Measurements from ENCODE around the gene UBTF. TPM values are rescaled to one million over a fixed set of nuclear protein-coding genes. Genes with fewer than 3 reads are reported as not detected.

The UBTF gene
- total and polyA plus RNA-seq, 9 of the 15 experiments (the other 6 are each of a cell fraction or from before 2014, with no cell fraction given), result 1.2 to 113 (median 83.6) TPM

- H3K9me3 ChIP-seq (replicated peaks; ENCODE audit: control insufficient read depth, insufficient read depth, low read depth, low read length), result no peaks in the 10 kb centered on the region
- in situ Hi-C loops (cut with MboI) (no loop called here), intact Hi-C loops (cut with micrococcal nuclease) (no loop called here)
- H3K79me2 ChIP-seq (ENCODE audit: control insufficient read depth, insufficient read depth, low read length), result peaks cover 47% of the 10 kb centered on the region
- H3K36me3 ChIP-seq (ENCODE audit: control insufficient read depth, insufficient read depth, low read length), result peaks cover 51% of the 10 kb centered on the region
- ChIA-PET CTCF (ENCODE audit: low intra/inter-chr PET ratio) (no interaction called here), POLR2A (interaction anchor here (0.6 to 1.6 kb wide), 5 partner anchors 10 to 233 kb away, joined by 3 to 5 read pairs (median 3); no protein-coding TSS in a partner anchor)
- no peak for FAIRE-seq
- H3K9ac ChIP-seq (ENCODE audit: insufficient read depth in 1 of 2, low read depth in 2 of 2, low read length in 2 of 2), result peak overlapping the region; percentile 96 to 99
- ATAC-seq, result no peak; the same call in 2 of the 3 replicates
- under 1% methylated on average over 10 of the region's 10 CpGs for WGBS (ENCODE audit: insufficient coverage, low coverage, missing lambda C conversion rate)
- H4K20me1 ChIP-seq (replicated peaks; ENCODE audit: control insufficient read depth, insufficient read depth, low read length), result no peaks in the 10 kb centered on the region
- H3K27ac ChIP-seq (ENCODE audit: extremely low read depth, low read depth, low read length), result peak overlapping the region; percentile 79
- peaks cover 16 to 39% of the 10 kb centered on the region in 2 experiments for H3K4me1 ChIP-seq (replicated peaks in 1 of 2; ENCODE audit: control insufficient read depth in 2 of 2, insufficient read depth in 2 of 2, low read length in 2 of 2)
- peak overlapping the region; percentile 95 for H3K4me2 ChIP-seq (ENCODE audit: insufficient read depth, low read length)
- H2AFZ ChIP-seq (ENCODE audit: low read depth, low read length), result peak overlapping the region; percentile 22
- no peaks in the 10 kb centered on the region for H3K27me3 ChIP-seq (ENCODE audit: control insufficient read depth in 2 of 2, insufficient read depth in 2 of 2, low read length in 2 of 2)
- H3K4me3 ChIP-seq, result peak overlapping the region; percentile 83
- TSS peak; percentile 34 for BruUV-seq (replicated peaks)
- no peaks in the 10 kb centered on the region for H3K9me1 ChIP-seq (ENCODE audit: control insufficient read depth, insufficient read depth, low read length)
- DNase-seq (ENCODE audit: extremely low read depth in 1 of 4, low spot score in 3 of 4), result peak in 1 of 4 experiments; percentile 36
- no peak for TF ChIP-seq SRSF9 (IDR thresholded peaks at IDR 0.05; ENCODE audit: borderline replicate concordance, low read depth, low read length)
- TF ChIP-seq TFAP4 (CRISPR knock-in tag; IDR thresholded peaks at IDR 0.05; ENCODE audit: borderline replicate concordance), result 0 out of 2 replicates have a peak, but pooled peaks have one; percentile 7
- TF ChIP-seq ERF (CRISPR knock-in tag; IDR thresholded peaks at IDR 0.05), result no peak
- TF ChIP-seq REST (IDR thresholded peaks at IDR 0.05; ENCODE audit: borderline replicate concordance), result no peak
- 0 out of 2 replicates have a peak, but pooled peaks have one; percentile 44 for TF ChIP-seq REST (CRISPR knock-in tag; IDR thresholded peaks at IDR 0.05; ENCODE audit: low read depth)
- TF ChIP-seq EGR1 (conservative IDR thresholded peaks at IDR 0.05), result 0 out of 2 replicates have a peak, but pooled peaks have one; percentile 6
- TF ChIP-seq TBP (optimal IDR thresholded peaks at IDR 0.05; ENCODE audit: low read depth, low read length), result peak; percentile 54
- no peak for TF ChIP-seq ZNF143 (CRISPR knock-in tag; IDR thresholded peaks at IDR 0.05)
- TF ChIP-seq WHSC1 (IDR thresholded peaks at IDR 0.05; ENCODE audit: low read length), result no peak
- TF ChIP-seq YY1 (IDR thresholded peaks at IDR 0.05; ENCODE audit: borderline replicate concordance in 1 of 3, control insufficient read depth in 1 of 3, extremely low read depth in 1 of 3, insufficient read depth in 3 of 3, insufficient read length in 1 of 3, insufficient replicate concordance in 2 of 3, low read depth in 1 of 3, low read length in 2 of 3), result peak in 1 of 3 experiments; percentile 71
- no peak for TF ChIP-seq NBN (IDR thresholded peaks at IDR 0.05; ENCODE audit: low read depth)
- TF ChIP-seq PHTF2 (CRISPR knock-in tag; IDR thresholded peaks at IDR 0.05), result no peak
Observed at GRCh38 chr17:44217738-44218343, 1.6 kb downstream of the UBTF start.

Data from K562 (cell line).